IMR-90 (cell line): ENCODE measurements around the gene INTU. TPM values are rescaled to one million over a fixed set of nuclear protein-coding genes. Genes with fewer than 3 reads are reported as not detected.

ENCODE experiments used
- ATAC-seq: fragments of 200-7000 bp; cut with Tn5 transposase; 2 replicates; pipeline ENCODE4 v1.9.1; 2020; ENCODE audit warnings: low read depth, mild to moderate bottlenecking, moderate library complexity
- BruUV-seq: library from RNA; stranded (reverse); fragments of 400-500 nt; replicated peaks from 2 replicates; lab custom pipeline; 2021; lab: Mats Ljungman, UMichigan
- CTCF ChIA-PET: fragments of 300-600 bp; formaldehyde crosslinking; extraction: SDS; loops from one replicate; lab custom pipeline; 2021; ENCODE audit warnings: antibody characterized with exemption; lab: Yijun Ruan, JAX
- POLR2A ChIA-PET: fragments of 300-600 bp; sonication (Branson Sonifier 250); formaldehyde crosslinking; loops from one replicate; lab custom pipeline; 2022; ENCODE audit warnings: antibody characterized with exemption; ENCODE audit not compliant: unreplicated experiment; lab: Charles Lee
- DNase-seq: peaks from one replicate; pipeline ENCODE4 v3.0.0; 2013
- H2AFZ ChIP-seq: replicated peaks from 2 replicates; pipeline ENCODE3; 2013; ENCODE audit warnings: low read length, mild to moderate bottlenecking; ENCODE audit not compliant: poor library complexity
- H2AK5ac ChIP-seq: 2 replicates; pipeline ENCODE4 v1.6.1; 2013; ENCODE audit warnings: low read depth, low read length, inconsistent platforms
- H2AK9ac ChIP-seq: replicated peaks from 2 replicates; pipeline ENCODE3; 2013; ENCODE audit warnings: mild to moderate bottlenecking, low read depth, low read length, moderate library complexity; ENCODE audit not compliant: poor library complexity
- H2BK120ac ChIP-seq: 2 replicates; pipeline ENCODE4 v1.6.1; 2013; ENCODE audit warnings: low read depth, low read length, inconsistent platforms
- H2BK15ac ChIP-seq: 3 replicates; pipeline ENCODE4 v1.6.1; 2013; ENCODE audit warnings: low read depth, low read length, inconsistent platforms
- H2BK20ac ChIP-seq: 2 replicates; pipeline ENCODE4 v1.6.1; 2013; ENCODE audit warnings: low read depth, mild to moderate bottlenecking, inconsistent platforms, low read length, moderate library complexity
- H2BK5ac ChIP-seq: 2 replicates; pipeline ENCODE4 v1.6.1; 2013; ENCODE audit warnings: mild to moderate bottlenecking, low read depth, low read length, inconsistent platforms; ENCODE audit not compliant: poor library complexity, severe bottlenecking
- H3K14ac ChIP-seq: replicated peaks from 2 replicates; pipeline ENCODE4 v1.6.1; 2013; ENCODE audit warnings: low read depth, low read length, inconsistent platforms
- H3K18ac ChIP-seq: 2 replicates; pipeline ENCODE4 v1.6.1; 2013; ENCODE audit warnings: low read depth, low read length, control low read depth
- H3K23ac ChIP-seq: 2 replicates; pipeline ENCODE4 v1.6.1; 2013; ENCODE audit warnings: low read depth, low read length, inconsistent platforms
- H3K27ac ChIP-seq: 2 replicates; pipeline ENCODE4 v1.5.1; 2013; ENCODE audit warnings: mild to moderate bottlenecking, control low read depth, low read length; ENCODE audit not compliant: insufficient read depth
- H3K27me3 ChIP-seq: 2 replicates; pipeline ENCODE4 v1.6.1; 2013; ENCODE audit warnings: low read length; ENCODE audit not compliant: control insufficient read depth, insufficient read depth
- H3K36me3 ChIP-seq: 2 replicates; pipeline ENCODE4 v1.6.1; 2013; ENCODE audit warnings: low read length, mixed read lengths; ENCODE audit not compliant: control insufficient read depth, insufficient read depth
- H3K4ac ChIP-seq: 2 replicates; pipeline ENCODE4 v1.6.1; 2013; ENCODE audit warnings: low read depth, low read length, inconsistent platforms
- H3K4me1 ChIP-seq: 2 replicates; pipeline ENCODE4 v1.6.1; 2013; ENCODE audit warnings: low read length, mixed read lengths; ENCODE audit not compliant: control insufficient read depth, insufficient read depth
- H3K4me2 ChIP-seq: 2 replicates; pipeline ENCODE4 v1.6.1; 2013; ENCODE audit warnings: low read depth, mild to moderate bottlenecking, control low read depth, low read length, moderate library complexity
- H3K4me3 ChIP-seq: 2 replicates; pipeline ENCODE4 v1.5.1; 2013; ENCODE audit warnings: low read depth, mild to moderate bottlenecking, control low read depth, low read length, moderate library complexity; ENCODE audit not compliant: insufficient read depth
- H3K56ac ChIP-seq: 2 replicates; pipeline ENCODE4 v1.6.1; 2013; ENCODE audit warnings: low read length, inconsistent platforms; ENCODE audit not compliant: insufficient read depth; ENCODE audit errors: extremely low read depth
- H3K79me1 ChIP-seq, 2 experiments: 2 replicates each; pipeline ENCODE4 v1.6.1; 2013; ENCODE audit warnings: low read length in 2 of 2, inconsistent platforms in 1 of 2, low read depth in 1 of 2
- H3K9ac ChIP-seq: 2 replicates; pipeline ENCODE4 v1.6.1; 2013; ENCODE audit warnings: low read depth, low read length, control low read depth
- H3K9me1 ChIP-seq: 2 replicates; pipeline ENCODE4 v1.6.1; 2013; ENCODE audit warnings: low read length, inconsistent platforms; ENCODE audit not compliant: insufficient read depth
- H3K9me3 ChIP-seq: 2 replicates; pipeline ENCODE4 v1.6.1; 2013; ENCODE audit warnings: low read length; ENCODE audit not compliant: control insufficient read depth, insufficient read depth
- H4K20me1 ChIP-seq: 2 replicates; pipeline ENCODE4 v1.6.1; 2013; ENCODE audit warnings: low read length, inconsistent platforms; ENCODE audit not compliant: insufficient read depth
- H4K5ac ChIP-seq: 2 replicates; pipeline ENCODE4 v1.6.1; 2013; ENCODE audit warnings: mild to moderate bottlenecking, low read depth, low read length, control low read depth
- H4K8ac ChIP-seq, 2 experiments: 2 replicates each; pipeline ENCODE4 v1.6.1; 2013; ENCODE audit warnings: low read depth in 2 of 2, low read length in 2 of 2, control low read depth in 1 of 2, inconsistent platforms in 1 of 2
- H4K91ac ChIP-seq: 2 replicates; pipeline ENCODE4 v1.6.1; 2013; ENCODE audit warnings: low read depth, low read length, inconsistent platforms; ENCODE audit not compliant: insufficient read depth
- BHLHE40 ChIP-seq: fragments of 150-350 bp; IDR thresholded peaks from 2 replicates; pipeline ENCODE4 v1.6.1; 2016; ENCODE audit warnings: mild to moderate bottlenecking, low read depth, low read length
- CEBPB ChIP-seq: IDR thresholded peaks from 2 replicates; pipeline ENCODE4 v1.6.1; 2012; ENCODE audit warnings: low read depth, low read length, improper control_type of control experiment
- CHD1 ChIP-seq: IDR thresholded peaks from 2 replicates; pipeline ENCODE4 v1.6.1; 2012; ENCODE audit warnings: low read depth, low read length, improper control_type of control experiment
- ELK1 ChIP-seq: fragments of 150-350 bp; IDR thresholded peaks from 2 replicates; pipeline ENCODE4 v1.6.1; 2016; ENCODE audit warnings: low read depth, mild to moderate bottlenecking, low read length, moderate library complexity, borderline replicate concordance
- FOS ChIP-seq: fragments of 150-350 bp; IDR thresholded peaks from 2 replicates; pipeline ENCODE4 v1.6.1; 2016; ENCODE audit warnings: low read depth, low read length
- MAFK ChIP-seq: IDR thresholded peaks from 2 replicates; pipeline ENCODE4 v1.6.1; 2012; ENCODE audit warnings: low read depth, low read length, improper control_type of control experiment
- MAZ ChIP-seq: IDR thresholded peaks from 2 replicates; pipeline ENCODE4 v1.6.1; 2012; ENCODE audit warnings: low read depth, mild to moderate bottlenecking, low read length, improper control_type of control experiment, moderate library complexity, borderline replicate concordance
- MXI1 ChIP-seq: IDR thresholded peaks from 2 replicates; pipeline ENCODE4 v1.6.1; 2012; ENCODE audit warnings: low read depth, mild to moderate bottlenecking, low read length, moderate library complexity, borderline replicate concordance
- NFE2L2 ChIP-seq: fragments of 150-350 bp; IDR thresholded peaks from 2 replicates; pipeline ENCODE4 v1.6.1; 2016; ENCODE audit warnings: low read depth, mild to moderate bottlenecking, low read length
- POLR2A ChIP-seq: IDR thresholded peaks from 2 replicates; pipeline ENCODE4 v1.6.1; 2012; ENCODE audit warnings: mild to moderate bottlenecking, low read depth, low read length
- RAD21 ChIP-seq: IDR thresholded peaks from 2 replicates; pipeline ENCODE4 v1.6.1; 2012; ENCODE audit warnings: low read length, improper control_type of control experiment
- RCOR1 ChIP-seq: IDR thresholded peaks from 2 replicates; pipeline ENCODE4 v1.6.1; 2012; ENCODE audit warnings: mild to moderate bottlenecking, low read length, improper control_type of control experiment; ENCODE audit not compliant: insufficient replicate concordance
- RFX5 ChIP-seq: IDR thresholded peaks from 2 replicates; pipeline ENCODE4 v1.8.0; 2012; ENCODE audit warnings: low read depth, mild to moderate bottlenecking, low read length, moderate library complexity
- SMC3 ChIP-seq: fragments of 150-350 bp; IDR thresholded peaks from 2 replicates; pipeline ENCODE4 v1.6.1; 2016; ENCODE audit warnings: low read depth, mild to moderate bottlenecking, antibody characterized with exemption, low read length, moderate library complexity
- WGBS, 2 experiments: methylation state at CpG; one replicate each; pipeline versions ENCODE4 v1.1.5 to v1.1.7; 2013; ENCODE audit warnings: missing lambda C conversion rate in 2 of 2; ENCODE audit not compliant: insufficient read length in 1 of 2; ENCODE audit errors: extremely low coverage in 2 of 2; 5-methylcytosine and 5-hydroxymethylcytosine counted together
- dilution Hi-C: fragments of 300-500 bp; cut with HindIII; formaldehyde crosslinking; loops from one replicate; pipeline ENCODE4 v1.14.3; 2018; ENCODE audit warnings: low sequenced_read_pairs; ENCODE audit not compliant: unreplicated experiment
- in situ Hi-C: fragments of 300-500 bp; cut with MboI; formaldehyde crosslinking; loops from 3 replicates; pipeline ENCODE4 v1.14.3; 2019; ENCODE audit warnings: low sequenced_read_pairs, inconsistent platforms, mixed read lengths
- intact Hi-C: fragments of 100-400 bp; cut with micrococcal nuclease; formaldehyde crosslinking; loops from 2 replicates; pipeline ENCODE4 v1.10.0; 2022
- polyA plus RNA-seq, 3 experiments: library from polyadenylated mRNA; depleted of rRNA; stranded (reverse); fragments of >200 nt; gene quantifications; 2 replicates each; pipeline ENCODE4 v1.2.3, GENCODE V29; 2012; ENCODE audit warnings: low replicate concordance in 1 of 3
- total RNA-seq: library from RNA; depleted of rRNA; stranded (reverse); fragments of >200 nt; gene quantifications from 2 replicates; pipeline ENCODE4 v1.2.3, GENCODE V29; 2012
- TF ChIP-seq, protein P1 (sequence below): conservative IDR thresholded peaks from 2 replicates; pipeline ENCODE4 v1.5.1; 2012; ENCODE audit warnings: mild to moderate bottlenecking, low read depth, low read length, improper control_type of control experiment
- TF ChIP-seq, protein P2 (sequence below): fragments of 150-350 bp; IDR thresholded peaks from 2 replicates; pipeline ENCODE4 v1.6.1; 2017; ENCODE audit warnings: mild to moderate bottlenecking, antibody characterized with exemption, low read length, low read depth

INTU gene
- total and polyA plus RNA-seq, 2 of the 4 experiments (the other 2 are of a cell fraction): 6.5 to 10.8 TPM

GRCh38 chr4:127748957-127749356, 116.2 kb downstream of the INTU start:
- H2BK15ac ChIP-seq: no peak overlapping the region
- H3K56ac ChIP-seq: no peak overlapping the region
- POLR2A ChIA-PET: no interaction called here
- no peak overlapping the region for H4K91ac ChIP-seq
- ATAC-seq (no peak), DNase-seq (no peak)
- H3K36me3 ChIP-seq: no peaks in the 10 kb centered on the region
- no peak overlapping the region for H3K4me2 ChIP-seq
- intact Hi-C loops (no loop called here), dilution Hi-C loops (no loop called here), in situ Hi-C loops (no loop called here)
- H3K23ac ChIP-seq: no peak overlapping the region
- no peak overlapping the region for H2BK20ac ChIP-seq
- no peak overlapping the region for H3K27ac ChIP-seq
- H4K20me1 ChIP-seq: no peaks in the 10 kb centered on the region
- no peak overlapping the region for H2AK5ac ChIP-seq
- no peaks in the 10 kb centered on the region for H3K9me1 ChIP-seq
- TF ChIP-seq BHLHE40 (no peak), ELK1 (no peak), RFX5 (no peak), POLR2A (no peak), SMC3 (no peak), MXI1 (no peak), CHD1 (no peak), CEBPB (no peak), RCOR1 (no peak), FOS (no peak), MAZ (no peak), MAFK (no peak), RAD21 (no peak), NFE2L2 (no peak)
- TF ChIP-seq, protein P1, sequence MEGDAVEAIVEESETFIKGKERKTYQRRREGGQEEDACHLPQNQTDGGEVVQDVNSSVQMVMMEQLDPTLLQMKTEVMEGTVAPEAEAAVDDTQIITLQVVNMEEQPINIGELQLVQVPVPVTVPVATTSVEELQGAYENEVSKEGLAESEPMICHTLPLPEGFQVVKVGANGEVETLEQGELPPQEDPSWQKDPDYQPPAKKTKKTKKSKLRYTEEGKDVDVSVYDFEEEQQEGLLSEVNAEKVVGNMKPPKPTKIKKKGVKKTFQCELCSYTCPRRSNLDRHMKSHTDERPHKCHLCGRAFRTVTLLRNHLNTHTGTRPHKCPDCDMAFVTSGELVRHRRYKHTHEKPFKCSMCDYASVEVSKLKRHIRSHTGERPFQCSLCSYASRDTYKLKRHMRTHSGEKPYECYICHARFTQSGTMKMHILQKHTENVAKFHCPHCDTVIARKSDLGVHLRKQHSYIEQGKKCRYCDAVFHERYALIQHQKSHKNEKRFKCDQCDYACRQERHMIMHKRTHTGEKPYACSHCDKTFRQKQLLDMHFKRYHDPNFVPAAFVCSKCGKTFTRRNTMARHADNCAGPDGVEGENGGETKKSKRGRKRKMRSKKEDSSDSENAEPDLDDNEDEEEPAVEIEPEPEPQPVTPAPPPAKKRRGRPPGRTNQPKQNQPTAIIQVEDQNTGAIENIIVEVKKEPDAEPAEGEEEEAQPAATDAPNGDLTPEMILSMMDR: no peak
- TF ChIP-seq, protein P2, sequence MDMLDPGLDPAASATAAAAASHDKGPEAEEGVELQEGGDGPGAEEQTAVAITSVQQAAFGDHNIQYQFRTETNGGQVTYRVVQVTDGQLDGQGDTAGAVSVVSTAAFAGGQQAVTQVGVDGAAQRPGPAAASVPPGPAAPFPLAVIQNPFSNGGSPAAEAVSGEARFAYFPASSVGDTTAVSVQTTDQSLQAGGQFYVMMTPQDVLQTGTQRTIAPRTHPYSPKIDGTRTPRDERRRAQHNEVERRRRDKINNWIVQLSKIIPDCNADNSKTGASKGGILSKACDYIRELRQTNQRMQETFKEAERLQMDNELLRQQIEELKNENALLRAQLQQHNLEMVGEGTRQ: no peak
- no peak overlapping the region for H3K4me3 ChIP-seq
- no peak overlapping the region for H3K18ac ChIP-seq
- peaks cover 11% of the 10 kb centered on the region for H3K9me3 ChIP-seq
- no peak overlapping the region for H4K5ac ChIP-seq
- H2AK9ac ChIP-seq: no peak overlapping the region
- H2AFZ ChIP-seq: no peak overlapping the region
- no peak overlapping the region for H3K4ac ChIP-seq
- WGBS, 2 experiments: no CpG with 5 or more reads among the region's 2 CpGs
- H3K9ac ChIP-seq: no peak overlapping the region
- no peak overlapping the region for H4K8ac ChIP-seq
- H3K14ac ChIP-seq: no peak overlapping the region
- no peak overlapping the region for H2BK120ac ChIP-seq
- CTCF ChIA-PET: no interaction called here
- no peaks in the 10 kb centered on the region for H3K79me1 ChIP-seq
- H3K27me3 ChIP-seq: no peaks in the 10 kb centered on the region
- no TSS peak for BruUV-seq
- no peak overlapping the region for H2BK5ac ChIP-seq
- H3K4me1 ChIP-seq: no peaks in the 10 kb centered on the region
